Mammary epithelial cell (primary cell): ENCODE results near the gene FBXO41.

ENCODE experiments used
- EZH2 ChIP-seq: IDR thresholded peaks from 2 replicates; pipeline ENCODE4 v1.6.1; 2012; ENCODE audit warnings: low read length, inconsistent platforms, borderline replicate concordance
- TF ChIP-seq, protein P1 (sequence below), 2 donors: IDR thresholded peaks in 1 of 2; conservative IDR thresholded peaks in 1 of 2; 2 replicates each; pipeline ENCODE4 v1.5.1; 2011 to 2012; ENCODE audit warnings: inconsistent platforms in 2 of 2, low read length in 2 of 2, mild to moderate bottlenecking in 2 of 2, control low read depth in 1 of 2, low read depth in 1 of 2; ENCODE audit not compliant: insufficient read depth in 1 of 2; ENCODE audit errors: extremely low read depth in 1 of 2

- TF ChIP-seq, protein P1, sequence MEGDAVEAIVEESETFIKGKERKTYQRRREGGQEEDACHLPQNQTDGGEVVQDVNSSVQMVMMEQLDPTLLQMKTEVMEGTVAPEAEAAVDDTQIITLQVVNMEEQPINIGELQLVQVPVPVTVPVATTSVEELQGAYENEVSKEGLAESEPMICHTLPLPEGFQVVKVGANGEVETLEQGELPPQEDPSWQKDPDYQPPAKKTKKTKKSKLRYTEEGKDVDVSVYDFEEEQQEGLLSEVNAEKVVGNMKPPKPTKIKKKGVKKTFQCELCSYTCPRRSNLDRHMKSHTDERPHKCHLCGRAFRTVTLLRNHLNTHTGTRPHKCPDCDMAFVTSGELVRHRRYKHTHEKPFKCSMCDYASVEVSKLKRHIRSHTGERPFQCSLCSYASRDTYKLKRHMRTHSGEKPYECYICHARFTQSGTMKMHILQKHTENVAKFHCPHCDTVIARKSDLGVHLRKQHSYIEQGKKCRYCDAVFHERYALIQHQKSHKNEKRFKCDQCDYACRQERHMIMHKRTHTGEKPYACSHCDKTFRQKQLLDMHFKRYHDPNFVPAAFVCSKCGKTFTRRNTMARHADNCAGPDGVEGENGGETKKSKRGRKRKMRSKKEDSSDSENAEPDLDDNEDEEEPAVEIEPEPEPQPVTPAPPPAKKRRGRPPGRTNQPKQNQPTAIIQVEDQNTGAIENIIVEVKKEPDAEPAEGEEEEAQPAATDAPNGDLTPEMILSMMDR (conservative IDR thresholded peaks at IDR 0.05 in 1 of 2, IDR thresholded peaks at IDR 0.05 in 1 of 2; ENCODE audit: extremely low read depth in 1 of 2, insufficient read depth in 1 of 2, low read depth in 1 of 2, low read length in 2 of 2), result no peak
- TF ChIP-seq EZH2, result no peak
These were observed 49.8 kb upstream of the FBXO41 start for GRCh38 chr2:73334045-73334444.
